GM19468 (cell line): ENCODE results near the gene POLD4.

Experiments used
- ATAC-seq: cut with Tn5 transposase; IDR thresholded peaks from one replicate; pipeline ENCODE4 v1.9.1; 2021; ENCODE audit warnings: mild to moderate bottlenecking, moderate library complexity, moderate number of reproducible peaks; ENCODE audit not compliant: unreplicated experiment; ENCODE audit errors: extremely low read depth

POLD4 gene

DNA sequence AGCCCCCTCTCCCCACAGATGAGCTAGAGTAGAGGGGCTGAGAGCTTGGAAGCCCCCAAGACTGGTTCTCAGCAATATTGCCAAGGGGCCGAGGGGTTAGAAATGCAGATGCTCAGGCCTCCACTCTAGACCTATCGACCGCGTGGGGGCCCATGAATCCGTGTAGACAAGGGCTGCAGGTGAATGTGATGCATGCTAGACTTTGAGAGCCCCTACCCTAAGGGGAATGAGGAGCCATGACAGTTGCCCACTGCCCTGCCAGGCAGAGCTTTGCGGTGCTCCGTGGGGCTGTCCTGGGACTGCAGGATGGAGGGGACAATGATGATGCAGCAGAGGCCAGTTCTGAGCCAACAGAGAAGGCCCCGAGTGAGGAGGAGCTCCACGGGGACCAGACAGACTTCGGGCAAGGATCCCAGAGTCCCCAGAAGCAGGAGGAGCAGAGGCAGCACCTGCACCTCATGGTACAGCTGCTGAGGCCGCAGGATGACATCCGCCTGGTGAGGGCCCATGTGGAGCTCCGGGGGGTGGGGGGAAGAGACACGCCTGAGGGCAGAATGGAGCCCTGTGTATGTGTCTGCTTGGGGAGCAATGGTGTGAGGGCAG is 48.7 kb downstream of the POLD4 start:
- no peak for ATAC-seq

- no peak for ATAC-seq
Observed at GRCh38 chr11:67303835-67304411, 49.4 kb downstream of the POLD4 start.

DNA sequence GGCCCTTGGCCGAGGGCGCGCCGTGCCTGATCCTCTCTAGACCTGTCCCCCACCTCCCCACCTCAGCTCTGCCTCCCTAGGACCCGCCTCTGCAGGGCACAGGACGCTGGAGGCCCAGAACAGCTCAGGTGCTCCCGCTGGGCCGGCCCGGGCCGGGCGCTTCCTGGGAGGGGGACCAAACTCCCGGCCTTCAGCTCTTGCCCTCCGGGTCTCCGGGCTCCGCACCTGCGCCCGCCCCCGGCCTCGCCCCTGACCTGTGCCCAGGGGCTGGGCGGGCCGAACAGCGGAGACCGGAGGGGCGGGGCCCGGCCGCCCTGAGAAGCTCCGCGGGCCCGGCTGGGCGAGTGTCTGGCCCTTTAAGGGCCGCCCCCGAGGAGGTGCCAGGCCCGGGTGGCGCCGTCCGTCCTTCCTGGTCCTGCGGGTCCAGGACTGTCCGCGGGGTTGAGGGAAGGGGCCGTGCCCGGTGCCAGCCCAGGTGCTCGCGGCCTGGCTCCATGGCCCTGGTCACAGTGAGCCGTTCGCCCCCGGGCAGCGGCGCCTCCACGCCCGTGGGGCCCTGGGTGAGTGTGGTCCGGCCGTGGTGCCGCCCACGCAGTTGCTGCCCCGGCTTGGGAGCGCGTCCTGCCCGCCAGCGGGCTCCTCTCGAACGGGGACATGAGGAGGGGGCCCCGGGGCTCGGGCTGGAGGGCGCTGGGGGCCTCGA is 50.1 kb downstream of the POLD4 start, which contains the start of gene SSH3:
Gene SSH3, plus strand, starts transcription at position 399 of the 703 bp plus-strand sequence. Its CDS starts 96 bp downstream, at position 495.
- ATAC-seq, result no peak

DNA sequence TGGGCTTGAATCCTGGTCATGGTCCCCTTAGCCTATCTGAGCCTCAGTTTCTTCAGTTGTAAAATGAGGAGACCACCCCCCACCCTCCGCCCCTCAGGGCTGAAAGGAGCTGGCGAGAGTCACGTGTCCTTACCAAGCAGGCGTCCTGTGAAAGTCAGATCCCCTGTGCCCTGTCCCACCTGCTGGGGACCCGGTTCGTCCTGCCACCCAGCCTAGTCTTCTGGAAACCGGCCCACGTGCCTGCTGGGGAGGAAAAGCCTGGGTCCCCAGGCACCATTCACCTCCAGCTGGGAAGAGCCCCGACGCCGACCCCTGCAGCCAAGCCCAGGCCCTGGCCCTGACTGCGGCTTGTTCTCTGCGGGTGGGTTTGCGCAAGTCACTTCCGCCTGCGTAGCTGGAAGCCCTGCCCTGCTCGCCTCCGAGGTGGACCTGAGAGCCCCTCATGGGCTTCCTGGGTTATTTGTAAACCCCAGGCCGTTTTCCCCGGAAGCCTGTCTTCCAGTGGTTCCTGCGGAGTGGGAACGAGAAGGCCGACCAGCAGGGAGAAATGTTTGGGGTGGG is 50.7 kb downstream of the POLD4 start:
- no peak for ATAC-seq

DNA sequence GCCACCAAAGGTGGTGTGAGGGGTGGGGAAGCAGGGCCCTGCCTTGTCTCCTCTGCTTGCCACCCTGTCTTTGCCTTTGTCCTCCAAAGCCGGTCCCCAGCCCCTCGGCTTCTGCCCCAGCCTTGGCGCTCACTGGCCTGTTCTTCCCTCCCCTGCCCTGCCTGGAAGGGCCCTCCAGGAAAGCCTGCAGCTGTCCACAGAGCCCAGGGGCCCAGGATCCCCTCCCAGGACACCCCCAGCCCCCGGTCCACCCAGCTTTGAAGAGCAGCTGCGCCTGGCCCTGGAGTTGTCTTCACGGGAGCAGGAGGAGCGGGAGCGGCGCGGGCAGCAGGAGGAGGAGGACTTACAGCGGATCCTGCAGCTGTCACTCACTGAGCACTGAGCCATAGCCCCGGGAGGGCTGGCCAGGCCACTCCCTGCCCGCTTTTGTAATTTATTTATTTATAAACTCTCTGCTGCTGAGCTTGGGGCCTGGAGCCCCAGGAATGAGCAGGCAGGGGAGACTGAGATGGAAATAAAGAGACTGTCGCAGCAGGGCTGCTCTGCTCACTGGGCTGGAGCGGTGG is 51.3 kb downstream of the POLD4 start:
- no peak for ATAC-seq

GRCh38 chr11:67301313-67301921 is 51.9 kb downstream of the POLD4 start:
- no peak for ATAC-seq
